ENCODE data around the gene PHB1.

PHB1 gene

GRCh38 chr17:49364119-49364518 lies 50.6 kb downstream of the PHB1 start:
- no peak for FAIRE-seq
- DNase-seq (ENCODE audit: insufficient read length, low spot score): no peak
- TF ChIP-seq CTCF (IDR thresholded peaks at IDR 0.05; ENCODE audit: insufficient read depth, missing control alignments): peak; percentile 7

GRCh38 chr17:49363251-49363650 lies 51.4 kb downstream of the PHB1 start:
- DNase-seq (ENCODE audit: insufficient read length, low spot score) (no peak), FAIRE-seq (no peak)
- no peak for TF ChIP-seq CTCF (IDR thresholded peaks at IDR 0.05; ENCODE audit: insufficient read depth, missing control alignments)

- no peak for DNase-seq (ENCODE audit: insufficient read length, low spot score)
- no peak for TF ChIP-seq CTCF (IDR thresholded peaks at IDR 0.05; ENCODE audit: insufficient read depth, missing control alignments)
- no peak for FAIRE-seq
Measured at GRCh38 chr17:49362723-49363117, 52.0 kb downstream of the PHB1 start.

GRCh38 chr17:49361902-49362722 lies 52.6 kb downstream of the PHB1 start, which contains the start of gene ZNF652:
Gene ZNF652, minus strand, starts transcription at chr17:49362250. Its CDS starts 44,525 bp downstream, at chr17:49317725.
- no peak for TF ChIP-seq CTCF (IDR thresholded peaks at IDR 0.05; ENCODE audit: insufficient read depth, missing control alignments)
- no peak for FAIRE-seq
- peak; percentile 93 for DNase-seq (ENCODE audit: insufficient read length, low spot score)

- FAIRE-seq (no peak), DNase-seq (ENCODE audit: insufficient read length, low spot score) (no peak)
- no peak for TF ChIP-seq CTCF (IDR thresholded peaks at IDR 0.05; ENCODE audit: insufficient read depth, missing control alignments)
Measured at GRCh38 chr17:49361129-49361901, 53.4 kb downstream of the PHB1 start.

- TF ChIP-seq CTCF (IDR thresholded peaks at IDR 0.05; ENCODE audit: insufficient read depth, missing control alignments): no peak
- no peak for FAIRE-seq
- no peak for DNase-seq (ENCODE audit: insufficient read length, low spot score)
Measured at GRCh38 chr17:49360796-49361128, 53.9 kb downstream of the PHB1 start.

Data from D721Med (cell line).